Measurements from ENCODE around the gene CNIH2. TPM values are rescaled to one million over a fixed set of nuclear protein-coding genes. Genes with fewer than 3 reads are reported as not detected.

Gene CNIH2
- total and polyA plus RNA-seq, 3 donors from 2014 or later: 4.0 to 17.3 (median 7.4) TPM

DNA sequence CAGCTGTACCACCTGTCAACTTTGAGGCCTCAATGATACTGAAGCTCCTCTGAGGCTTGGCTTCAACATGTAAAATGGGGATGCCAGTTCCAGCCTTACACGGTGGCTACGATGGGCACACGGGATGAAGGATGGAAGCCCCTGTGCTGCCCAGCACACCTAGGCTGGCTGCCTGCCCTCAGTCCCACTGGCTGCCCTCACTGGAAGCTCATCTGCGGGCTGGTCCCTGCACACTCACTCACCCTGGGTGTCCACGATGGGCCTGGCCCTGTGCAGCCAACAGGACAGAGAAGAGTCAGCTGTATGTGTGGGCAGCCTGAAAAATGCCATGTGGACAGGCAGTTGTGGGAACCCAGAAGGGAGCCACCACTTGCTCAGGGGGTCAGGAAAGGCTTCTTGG, 8.7 kb downstream of the CNIH2 start:
- TF ChIP-seq, protein P1, sequence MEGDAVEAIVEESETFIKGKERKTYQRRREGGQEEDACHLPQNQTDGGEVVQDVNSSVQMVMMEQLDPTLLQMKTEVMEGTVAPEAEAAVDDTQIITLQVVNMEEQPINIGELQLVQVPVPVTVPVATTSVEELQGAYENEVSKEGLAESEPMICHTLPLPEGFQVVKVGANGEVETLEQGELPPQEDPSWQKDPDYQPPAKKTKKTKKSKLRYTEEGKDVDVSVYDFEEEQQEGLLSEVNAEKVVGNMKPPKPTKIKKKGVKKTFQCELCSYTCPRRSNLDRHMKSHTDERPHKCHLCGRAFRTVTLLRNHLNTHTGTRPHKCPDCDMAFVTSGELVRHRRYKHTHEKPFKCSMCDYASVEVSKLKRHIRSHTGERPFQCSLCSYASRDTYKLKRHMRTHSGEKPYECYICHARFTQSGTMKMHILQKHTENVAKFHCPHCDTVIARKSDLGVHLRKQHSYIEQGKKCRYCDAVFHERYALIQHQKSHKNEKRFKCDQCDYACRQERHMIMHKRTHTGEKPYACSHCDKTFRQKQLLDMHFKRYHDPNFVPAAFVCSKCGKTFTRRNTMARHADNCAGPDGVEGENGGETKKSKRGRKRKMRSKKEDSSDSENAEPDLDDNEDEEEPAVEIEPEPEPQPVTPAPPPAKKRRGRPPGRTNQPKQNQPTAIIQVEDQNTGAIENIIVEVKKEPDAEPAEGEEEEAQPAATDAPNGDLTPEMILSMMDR (IDR thresholded peaks at IDR 0.05): no peak
- no peak for TF ChIP-seq POLR2A (IDR thresholded peaks at IDR 0.05)

DNA sequence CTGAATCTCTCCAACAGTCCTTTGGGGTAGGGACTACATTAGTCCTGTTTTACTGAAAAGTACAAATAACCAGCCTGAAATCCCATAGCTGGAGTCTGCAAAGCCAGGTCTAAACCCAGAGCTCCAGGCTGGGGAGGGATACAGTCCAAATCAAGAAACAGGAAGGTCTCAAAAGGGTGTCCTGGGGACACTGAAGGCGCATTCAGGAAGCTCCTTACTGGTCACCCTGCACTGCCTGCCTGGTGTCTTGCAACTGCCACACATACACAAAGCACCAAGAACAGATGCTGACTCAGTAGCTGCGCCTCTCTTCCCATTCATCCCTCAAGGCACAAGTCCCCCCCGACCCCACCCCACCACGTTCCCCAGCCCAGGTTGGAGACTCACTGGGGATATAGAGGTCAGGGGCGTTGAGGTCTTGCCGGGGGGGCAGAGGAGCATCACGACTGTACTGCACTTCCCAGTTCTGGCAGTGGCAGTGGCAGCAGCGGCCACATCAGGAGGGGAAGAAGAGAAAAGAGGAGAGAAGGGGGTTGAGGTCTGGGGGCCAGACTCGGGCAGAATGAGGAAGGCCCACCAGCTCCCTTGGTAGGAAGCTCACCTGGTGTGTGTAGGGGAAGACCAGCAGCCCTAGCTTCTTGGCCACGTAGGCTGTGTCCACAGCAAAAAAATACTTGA, 9.4 kb downstream of the CNIH2 start:
- Histone ChIP-seq H3K27ac (no peak overlapping the region), H3K4me1 (peaks cover 21% of the 10 kb centered on the region), H3K36me3 (ENCODE audit: low read depth, missing control alignments) (no peaks in the 10 kb centered on the region), H3K9me3 (no peaks in the 10 kb centered on the region), H3K4me3 (no peak overlapping the region), H3K27me3 (no peaks in the 10 kb centered on the region)
- DNase-seq: no peak
- TF ChIP-seq, protein P1 (IDR thresholded peaks at IDR 0.05): no peak
- TF ChIP-seq POLR2A (IDR thresholded peaks at IDR 0.05): no peak
- intact Hi-C loops (cut with DNase I; ENCODE audit: low total_unique reads): no loop called here
- 47 to 65% methylated on average over 9 to 10 of the region's 10 CpGs for WGBS, 2 donors

More for the DNA sequence above, 8.7 kb downstream of the CNIH2 start:
- H3K36me3 ChIP-seq (ENCODE audit: low read depth, missing control alignments): no peaks in the 10 kb centered on the region
- no peaks in the 10 kb centered on the region for H3K27me3 ChIP-seq
- no peak overlapping the region for H3K27ac ChIP-seq
- WGBS, 2 donors: 87% methylated on average over 5 of the region's 5 CpGs; no CpG with 5 or more reads in 1 of the 2 donors
- no peaks in the 10 kb centered on the region for H3K9me3 ChIP-seq
- no peak for DNase-seq
- H3K4me3 ChIP-seq: no peak overlapping the region
- intact Hi-C loops (cut with DNase I; ENCODE audit: low total_unique reads): no loop called here
- H3K4me1 ChIP-seq: peaks cover 17% of the 10 kb centered on the region

DNA sequence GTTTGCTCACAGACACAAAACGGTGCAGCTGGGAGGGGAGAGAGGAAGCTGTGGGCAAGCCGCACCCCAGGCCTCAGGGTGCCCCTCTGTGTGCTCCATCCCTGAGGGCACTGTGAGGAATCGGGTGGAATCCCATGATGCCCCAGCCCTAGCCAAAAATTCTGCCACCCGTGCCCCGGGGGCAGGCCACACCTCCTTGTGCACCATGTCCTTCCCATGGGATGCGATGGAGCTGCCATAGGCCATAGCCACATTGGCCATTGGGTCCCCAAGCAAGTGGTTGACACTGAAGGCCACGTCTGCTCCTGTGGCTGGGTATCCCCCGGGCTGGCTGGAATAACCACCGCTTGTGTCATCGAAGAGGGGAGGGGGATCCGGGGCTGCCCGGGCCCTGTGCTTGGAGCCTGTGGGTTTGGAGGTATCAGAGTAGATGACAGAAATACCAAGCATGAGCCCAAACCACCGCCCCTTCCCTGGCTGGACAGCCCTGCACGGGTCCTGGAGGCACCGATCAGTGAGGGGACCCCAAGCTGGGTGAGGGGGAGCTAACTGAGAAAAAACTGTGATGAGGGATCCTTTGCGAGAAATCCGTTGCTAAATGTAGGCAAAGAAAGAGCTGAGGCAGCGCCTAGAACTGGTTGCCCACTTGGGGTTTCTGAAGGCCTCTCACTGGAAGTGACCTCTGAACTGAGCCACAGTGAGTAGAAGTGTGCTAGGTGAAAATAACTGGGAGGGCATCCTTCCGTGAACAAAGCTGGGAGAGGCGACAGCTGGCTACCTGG, 10.1 kb downstream of the CNIH2 start:
- no peaks in the 10 kb centered on the region for H3K27me3 ChIP-seq
- no peaks in the 10 kb centered on the region for H3K36me3 ChIP-seq (ENCODE audit: low read depth, missing control alignments)
- H3K9me3 ChIP-seq: no peaks in the 10 kb centered on the region
- 23 to 25% methylated on average over 14 to 20 of the region's 20 CpGs for WGBS, 2 donors
- H3K4me3 ChIP-seq: peak overlapping the region; percentile 73 to 94
- peaks cover 22% of the 10 kb centered on the region for H3K4me1 ChIP-seq
- intact Hi-C loops (cut with DNase I; ENCODE audit: low total_unique reads): no loop called here
- H3K27ac ChIP-seq: peak overlapping the region; percentile 89 to 94
- TF ChIP-seq POLR2A (IDR thresholded peaks at IDR 0.05): no peak
- TF ChIP-seq, protein P1 (IDR thresholded peaks at IDR 0.05): no peak
- DNase-seq: no peak

DNA sequence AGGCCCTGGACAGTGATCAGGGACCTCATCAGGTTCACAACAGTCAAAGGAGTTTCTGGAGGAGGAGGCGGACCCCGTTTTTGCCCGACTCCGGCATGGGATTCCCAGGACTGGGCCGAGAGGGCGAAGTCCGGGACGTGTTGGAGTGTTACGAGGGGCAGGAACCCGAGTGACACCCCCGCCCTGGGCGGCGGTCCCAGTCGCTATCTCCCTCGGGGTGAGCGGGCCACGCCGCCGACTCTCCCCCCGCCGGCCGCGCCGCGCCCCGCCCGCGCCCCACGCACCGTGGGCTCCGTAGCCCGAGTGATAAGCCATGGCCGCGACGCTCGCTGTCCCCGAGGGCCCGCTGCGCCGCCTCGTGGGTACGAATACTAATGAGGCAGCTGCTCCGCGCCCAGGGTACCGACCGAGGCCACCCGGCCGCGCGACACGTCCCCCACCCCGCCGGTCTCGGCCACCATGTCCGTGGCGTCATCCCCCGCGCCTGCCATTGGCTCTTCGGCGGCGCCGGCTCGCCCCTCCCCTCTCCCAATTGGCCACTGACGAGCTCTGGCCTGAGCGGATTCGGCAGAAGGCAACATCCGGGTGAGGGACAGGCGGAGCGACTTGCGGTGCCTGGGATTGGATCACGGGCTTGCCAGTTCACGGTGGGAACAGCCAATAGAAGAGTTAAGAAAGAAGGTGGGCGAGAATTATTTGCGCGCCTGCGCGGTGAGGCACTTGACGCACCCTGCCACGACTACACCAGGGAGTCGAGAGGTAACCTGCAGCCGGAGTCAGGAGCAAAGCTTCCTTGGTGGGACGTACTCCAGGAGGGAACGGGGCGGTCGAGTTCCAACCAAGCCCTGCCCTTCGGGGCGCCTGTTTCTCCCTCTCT, 10.9 kb downstream of the CNIH2 start, which contains the start of gene YIF1A:
YIF1A (minus strand) TSS at position 473 of the 877 bp plus-strand sequence; CDS start at position 315, 158 bp downstream.
- intact Hi-C loops (cut with DNase I; ENCODE audit: low total_unique reads): no loop called here
- Histone ChIP-seq H3K4me3 (peak within 1 kb of the TSS; percentile 73 to 94), H3K9me3 (no peaks in the 10 kb centered on the region), H3K4me1 (peaks cover 22% of the 10 kb centered on the region), H3K27me3 (no peaks in the 10 kb centered on the region), H3K27ac (peak within 1 kb of the TSS; percentile 89 to 94), H3K36me3 (ENCODE audit: low read depth, missing control alignments) (no peaks in the 10 kb centered on the region)
- peak; percentile 99 for DNase-seq
- WGBS, 2 donors: 0 to 1% methylated on average over 40 to 87 of the region's 87 CpGs
- TF ChIP-seq, protein P1 (IDR thresholded peaks at IDR 0.05): peak in 1 of 3 experiments; percentile 1
- peak; percentile 80 for TF ChIP-seq POLR2A (IDR thresholded peaks at IDR 0.05)
